HepG2 (cell line): Measurements from ENCODE around the gene HYLS1. TPM values are rescaled to one million over a fixed set of nuclear protein-coding genes. Genes with fewer than 3 reads are reported as not detected.

Experiments
- AKAP8 ChIP-seq: sonication (generic); formaldehyde crosslinking; IDR thresholded peaks from 2 replicates; pipeline ENCODE4 v1.5.1; 2020; ENCODE audit warnings: mild to moderate bottlenecking, missing genetic modification reagents
- CEBPG ChIP-seq: IDR thresholded peaks from 2 replicates; pipeline ENCODE4 v1.6.1; 2016
- ETV5 ChIP-seq: IDR thresholded peaks from 2 replicates; pipeline ENCODE4 v1.6.1; 2018; ENCODE audit warnings: missing biosample characterization, missing genetic modification reagents, inconsistent platforms, borderline replicate concordance
- HMG20B ChIP-seq: conservative IDR thresholded peaks from 2 replicates; pipeline ENCODE4 v1.6.1; 2016; ENCODE audit warnings: missing genetic modification reagents, missing compliant biosample characterization
- PPARG ChIP-seq: conservative IDR thresholded peaks from 2 replicates; pipeline ENCODE4 v1.6.1; 2016; ENCODE audit warnings: missing biosample characterization, missing genetic modification reagents
- SNAI1 ChIP-seq: sonication (generic); formaldehyde crosslinking; IDR thresholded peaks from 2 replicates; pipeline ENCODE4 v1.5.0; 2020; ENCODE audit warnings: mild to moderate bottlenecking, missing genetic modification reagents, borderline replicate concordance
- SP1 ChIP-seq, 2 experiments: fragments of 450-650 bp in 1 of 2; sonication (generic) in 1 of 2; formaldehyde crosslinking in 1 of 2; IDR thresholded peaks; 2 replicates each; pipeline versions ENCODE4 v1.4.0 to v1.6.1; 2016 to 2020; ENCODE audit warnings: missing genetic modification reagents in 1 of 2
- ZBTB21 ChIP-seq: sonication (generic); formaldehyde crosslinking; IDR thresholded peaks from 2 replicates; pipeline ENCODE4 v1.4.0; 2020; ENCODE audit warnings: missing genetic modification reagents
- ZFP37 ChIP-seq: sonication (generic); formaldehyde crosslinking; IDR thresholded peaks from 2 replicates; pipeline ENCODE4 v1.4.0; 2020; ENCODE audit warnings: missing genetic modification reagents, borderline replicate concordance
- ZNF143 ChIP-seq: sonication (generic); formaldehyde crosslinking; IDR thresholded peaks from 2 replicates; pipeline ENCODE4 v1.4.0; 2020; ENCODE audit warnings: missing genetic modification reagents
- ZNF3 ChIP-seq: IDR thresholded peaks from 2 replicates; pipeline ENCODE4 v1.7.0; 2017; ENCODE audit warnings: inconsistent platforms
- ZNF317 ChIP-seq: sonication (generic); formaldehyde crosslinking; IDR thresholded peaks from 2 replicates; pipeline ENCODE4 v1.5.0; 2020; ENCODE audit warnings: mild to moderate bottlenecking, missing genetic modification reagents
- ZNF574 ChIP-seq: sonication (generic); formaldehyde crosslinking; IDR thresholded peaks from 2 replicates; pipeline ENCODE4 v1.4.0; 2020; ENCODE audit warnings: missing genetic modification reagents
- ZNF644 ChIP-seq: IDR thresholded peaks from 2 replicates; pipeline ENCODE4 v1.6.1; 2016; ENCODE audit warnings: low read depth
- ZSCAN31 ChIP-seq: sonication (generic); formaldehyde crosslinking; IDR thresholded peaks from 2 replicates; pipeline ENCODE4 v1.5.0; 2020; ENCODE audit warnings: low read depth, mild to moderate bottlenecking, missing genetic modification reagents
- polyA plus RNA-seq, 8 experiments: library from polyadenylated mRNA; depleted of rRNA in 3 of 8; stranded (reverse) in 7 of 8; unstranded in 1 of 8; fragments of >200 nt; fragmentation: Illumina TruSeq in 4 of 8; extraction: Trizol in 4 of 8; gene quantifications; 2 replicates each; pipeline versions ENCODE4 v1.2.1 to v1.2.3, GENCODE V29; 2011 to 2016; ENCODE audit warnings: low read depth in 4 of 8, missing spikeins in 1 of 8, mixed read lengths in 1 of 8; ENCODE audit not compliant: insufficient read depth in 1 of 8
- total RNA-seq, 5 experiments: library from RNA; depleted of rRNA; stranded (reverse); fragments of >200 nt; fragmentation: Illumina TruSeq; extraction: Trizol; gene quantifications; 2 replicates each; pipeline ENCODE4 v1.2.3, GENCODE V29; 2016; ENCODE audit warnings: low read depth in 1 of 5
- TF ChIP-seq, protein P1 (sequence below): sonication (generic); formaldehyde crosslinking; IDR thresholded peaks from 2 replicates; pipeline ENCODE4 v1.5.0; 2020; ENCODE audit warnings: mild to moderate bottlenecking, missing genetic modification reagents, borderline replicate concordance
- TF ChIP-seq, protein P2 (sequence below): sonication (generic); formaldehyde crosslinking; IDR thresholded peaks from 2 replicates; pipeline ENCODE4; 2020; ENCODE audit warnings: missing genetic modification reagents, mild to moderate bottlenecking, borderline replicate concordance

The HYLS1 gene
- total and polyA plus RNA-seq, 2 of the 13 experiments (the other 11 are each of a cell fraction or from before 2014, with no cell fraction given), result 1.3 to 3.8 TPM

- TF ChIP-seq, protein P1, sequence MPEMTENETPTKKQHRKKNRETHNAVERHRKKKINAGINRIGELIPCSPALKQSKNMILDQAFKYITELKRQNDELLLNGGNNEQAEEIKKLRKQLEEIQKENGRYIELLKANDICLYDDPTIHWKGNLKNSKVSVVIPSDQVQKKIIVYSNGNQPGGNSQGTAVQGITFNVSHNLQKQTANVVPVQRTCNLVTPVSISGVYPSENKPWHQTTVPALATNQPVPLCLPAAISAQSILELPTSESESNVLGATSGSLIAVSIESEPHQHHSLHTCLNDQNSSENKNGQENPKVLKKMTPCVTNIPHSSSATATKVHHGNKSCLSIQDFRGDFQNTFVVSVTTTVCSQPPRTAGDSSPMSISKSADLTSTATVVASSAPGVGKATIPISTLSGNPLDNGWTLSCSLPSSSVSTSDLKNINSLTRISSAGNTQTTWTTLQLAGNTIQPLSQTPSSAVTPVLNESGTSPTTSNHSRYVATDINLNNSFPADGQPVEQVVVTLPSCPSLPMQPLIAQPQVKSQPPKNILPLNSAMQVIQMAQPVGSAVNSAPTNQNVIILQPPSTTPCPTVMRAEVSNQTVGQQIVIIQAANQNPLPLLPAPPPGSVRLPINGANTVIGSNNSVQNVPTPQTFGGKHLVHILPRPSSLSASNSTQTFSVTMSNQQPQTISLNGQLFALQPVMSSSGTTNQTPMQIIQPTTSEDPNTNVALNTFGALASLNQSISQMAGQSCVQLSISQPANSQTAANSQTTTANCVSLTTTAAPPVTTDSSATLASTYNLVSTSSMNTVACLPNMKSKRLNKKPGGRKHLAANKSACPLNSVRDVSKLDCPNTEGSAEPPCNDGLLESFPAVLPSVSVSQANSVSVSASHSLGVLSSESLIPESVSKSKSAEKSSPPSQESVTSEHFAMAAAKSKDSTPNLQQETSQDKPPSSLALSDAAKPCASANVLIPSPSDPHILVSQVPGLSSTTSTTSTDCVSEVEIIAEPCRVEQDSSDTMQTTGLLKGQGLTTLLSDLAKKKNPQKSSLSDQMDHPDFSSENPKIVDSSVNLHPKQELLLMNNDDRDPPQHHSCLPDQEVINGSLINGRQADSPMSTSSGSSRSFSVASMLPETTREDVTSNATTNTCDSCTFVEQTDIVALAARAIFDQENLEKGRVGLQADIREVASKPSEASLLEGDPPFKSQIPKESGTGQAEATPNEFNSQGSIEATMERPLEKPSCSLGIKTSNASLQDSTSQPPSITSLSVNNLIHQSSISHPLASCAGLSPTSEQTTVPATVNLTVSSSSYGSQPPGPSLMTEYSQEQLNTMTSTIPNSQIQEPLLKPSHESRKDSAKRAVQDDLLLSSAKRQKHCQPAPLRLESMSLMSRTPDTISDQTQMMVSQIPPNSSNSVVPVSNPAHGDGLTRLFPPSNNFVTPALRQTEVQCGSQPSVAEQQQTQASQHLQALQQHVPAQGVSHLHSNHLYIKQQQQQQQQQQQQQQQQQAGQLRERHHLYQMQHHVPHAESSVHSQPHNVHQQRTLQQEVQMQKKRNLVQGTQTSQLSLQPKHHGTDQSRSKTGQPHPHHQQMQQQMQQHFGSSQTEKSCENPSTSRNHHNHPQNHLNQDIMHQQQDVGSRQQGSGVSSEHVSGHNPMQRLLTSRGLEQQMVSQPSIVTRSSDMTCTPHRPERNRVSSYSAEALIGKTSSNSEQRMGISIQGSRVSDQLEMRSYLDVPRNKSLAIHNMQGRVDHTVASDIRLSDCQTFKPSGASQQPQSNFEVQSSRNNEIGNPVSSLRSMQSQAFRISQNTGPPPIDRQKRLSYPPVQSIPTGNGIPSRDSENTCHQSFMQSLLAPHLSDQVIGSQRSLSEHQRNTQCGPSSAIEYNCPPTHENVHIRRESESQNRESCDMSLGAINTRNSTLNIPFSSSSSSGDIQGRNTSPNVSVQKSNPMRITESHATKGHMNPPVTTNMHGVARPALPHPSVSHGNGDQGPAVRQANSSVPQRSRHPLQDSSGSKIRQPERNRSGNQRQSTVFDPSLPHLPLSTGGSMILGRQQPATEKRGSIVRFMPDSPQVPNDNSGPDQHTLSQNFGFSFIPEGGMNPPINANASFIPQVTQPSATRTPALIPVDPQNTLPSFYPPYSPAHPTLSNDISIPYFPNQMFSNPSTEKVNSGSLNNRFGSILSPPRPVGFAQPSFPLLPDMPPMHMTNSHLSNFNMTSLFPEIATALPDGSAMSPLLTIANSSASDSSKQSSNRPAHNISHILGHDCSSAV (CRISPR knock-in tag), result no peak
- 0 out of 2 replicates have a peak, but pooled peaks have one; percentile 40 for TF ChIP-seq ZNF317 (CRISPR knock-in tag)
- TF ChIP-seq SNAI1 (CRISPR knock-in tag), result no peak
- TF ChIP-seq CEBPG (CRISPR knock-in tag), result peak; percentile 56
- no peak for TF ChIP-seq ZNF3 (CRISPR knock-in tag)
- TF ChIP-seq ZSCAN31 (CRISPR knock-in tag), result 0 out of 2 replicates have a peak, but pooled peaks have one; percentile 43
- TF ChIP-seq ZNF574 (CRISPR knock-in tag), result peak; percentile 36; the same call in 1 of the 2 replicates
- TF ChIP-seq HMG20B (CRISPR knock-in tag), result no peak
- TF ChIP-seq ZNF644 (CRISPR knock-in tag), result 0 out of 2 replicates have a peak, but pooled peaks have one; percentile 26
- peak; percentile 30; the same call in 1 of the 2 replicates for TF ChIP-seq ZNF143
- no peak for TF ChIP-seq PPARG
- no peak for TF ChIP-seq ZFP37 (CRISPR knock-in tag)
- TF ChIP-seq, protein P2, sequence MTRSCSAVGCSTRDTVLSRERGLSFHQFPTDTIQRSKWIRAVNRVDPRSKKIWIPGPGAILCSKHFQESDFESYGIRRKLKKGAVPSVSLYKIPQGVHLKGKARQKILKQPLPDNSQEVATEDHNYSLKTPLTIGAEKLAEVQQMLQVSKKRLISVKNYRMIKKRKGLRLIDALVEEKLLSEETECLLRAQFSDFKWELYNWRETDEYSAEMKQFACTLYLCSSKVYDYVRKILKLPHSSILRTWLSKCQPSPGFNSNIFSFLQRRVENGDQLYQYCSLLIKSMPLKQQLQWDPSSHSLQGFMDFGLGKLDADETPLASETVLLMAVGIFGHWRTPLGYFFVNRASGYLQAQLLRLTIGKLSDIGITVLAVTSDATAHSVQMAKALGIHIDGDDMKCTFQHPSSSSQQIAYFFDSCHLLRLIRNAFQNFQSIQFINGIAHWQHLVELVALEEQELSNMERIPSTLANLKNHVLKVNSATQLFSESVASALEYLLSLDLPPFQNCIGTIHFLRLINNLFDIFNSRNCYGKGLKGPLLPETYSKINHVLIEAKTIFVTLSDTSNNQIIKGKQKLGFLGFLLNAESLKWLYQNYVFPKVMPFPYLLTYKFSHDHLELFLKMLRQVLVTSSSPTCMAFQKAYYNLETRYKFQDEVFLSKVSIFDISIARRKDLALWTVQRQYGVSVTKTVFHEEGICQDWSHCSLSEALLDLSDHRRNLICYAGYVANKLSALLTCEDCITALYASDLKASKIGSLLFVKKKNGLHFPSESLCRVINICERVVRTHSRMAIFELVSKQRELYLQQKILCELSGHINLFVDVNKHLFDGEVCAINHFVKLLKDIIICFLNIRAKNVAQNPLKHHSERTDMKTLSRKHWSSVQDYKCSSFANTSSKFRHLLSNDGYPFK (CRISPR knock-in tag), result peak; percentile 65; the same call in 1 of the 2 replicates
- peak; percentile 60; the same call in 1 of the 2 replicates for TF ChIP-seq ETV5
- TF ChIP-seq ZBTB21 (CRISPR knock-in tag), result no peak
- no peak for TF ChIP-seq AKAP8 (CRISPR knock-in tag)
- TF ChIP-seq SP1 (IDR thresholded peaks at IDR 0.05), result no peak
- no peak for TF ChIP-seq SP1 (CRISPR knock-in tag; IDR thresholded peaks at IDR 0.05)
Observed at GRCh38 chr11:125925247-125925740, 37.8 kb downstream of the HYLS1 start (continued).
